Smooth muscle cell (in vitro differentiated cells): ENCODE measurements around the gene RPH3AL. TPM values are rescaled to one million over a fixed set of nuclear protein-coding genes. Genes with fewer than 3 reads are reported as not detected.

Source experiments
- DNase-seq: peaks from one replicate; lab custom pipeline; 2025; ENCODE audit not compliant: unreplicated experiment; lab: John Stamatoyannopoulos, UW
- H2AFZ ChIP-seq: fragments of 200-600 bp; sonication (generic); 2 replicates; pipeline ENCODE4 v1.6.0; 2016; ENCODE audit warnings: antibody characterized with exemption, low read depth, mild to moderate bottlenecking
- H3F3A ChIP-seq: fragments of 200-600 bp; sonication (generic); 2 replicates; pipeline ENCODE4 v1.6.0; 2017; ENCODE audit warnings: antibody characterized with exemption, low read depth
- H3K27ac ChIP-seq: fragments of 200-600 bp; sonication (generic); 2 replicates; pipeline ENCODE4 v1.5.1; 2016; ENCODE audit warnings: low read depth, mild to moderate bottlenecking
- H3K27me3 ChIP-seq: fragments of 200-600 bp; sonication (generic); 2 replicates; pipeline ENCODE4 v1.6.1; 2016; ENCODE audit warnings: low read depth, mild to moderate bottlenecking
- H3K36me3 ChIP-seq: fragments of 200-600 bp; sonication (generic); 2 replicates; pipeline ENCODE4 v1.5.1; 2016; ENCODE audit warnings: low read depth
- H3K4me1 ChIP-seq: fragments of 200-600 bp; sonication (generic); 2 replicates; pipeline ENCODE4 v1.5.1; 2016; ENCODE audit warnings: low read depth
- H3K4me2 ChIP-seq: fragments of 200-600 bp; sonication (generic); 2 replicates; pipeline ENCODE4 v1.6.0; 2016; ENCODE audit warnings: mild to moderate bottlenecking
- H3K4me3 ChIP-seq: fragments of 200-600 bp; sonication (generic); 2 replicates; pipeline ENCODE4 v1.5.1; 2016; ENCODE audit warnings: mild to moderate bottlenecking
- H3K79me2 ChIP-seq: fragments of 200-600 bp; sonication (generic); 2 replicates; pipeline ENCODE4 v1.6.0; 2016; ENCODE audit warnings: low read depth, mild to moderate bottlenecking
- H3K9ac ChIP-seq: fragments of 200-600 bp; sonication (generic); 2 replicates; pipeline ENCODE4 v1.6.0; 2016; ENCODE audit warnings: low read depth
- H3K9me3 ChIP-seq: fragments of 200-600 bp; sonication (generic); replicated peaks from 2 replicates; pipeline ENCODE4 v1.5.1; 2016; ENCODE audit warnings: low read depth
- H4K20me1 ChIP-seq: fragments of 200-600 bp; sonication (generic); 2 replicates; pipeline ENCODE4 v1.6.0; 2016; ENCODE audit warnings: low read depth
- WGBS: methylation state at CpG from one replicate; pipeline ENCODE4 v1.1.7; 2016; ENCODE audit warnings: low lambda C conversion rate; 5-methylcytosine and 5-hydroxymethylcytosine counted together
- polyA plus RNA-seq: library from polyadenylated mRNA; unstranded; fragments of >200 nt; fragmentation: Nextera tagmentation; extraction: Ambion mirVana; gene quantifications from 2 replicates; pipeline ENCODE4 v1.2.1, GENCODE V29; 2016
- total RNA-seq: library from RNA; depleted of rRNA; stranded (reverse); fragments of >200 nt; gene quantifications from 2 replicates; pipeline ENCODE4 v1.2.3, GENCODE V29; 2014
- TF ChIP-seq, protein P1 (sequence below): fragments of 200-600 bp; sonication (generic); IDR thresholded peaks from 2 replicates; pipeline ENCODE4 v1.5.1; 2017; ENCODE audit warnings: borderline replicate concordance, mild to moderate bottlenecking, antibody characterized with exemption; ENCODE audit not compliant: insufficient read depth, poor library complexity, severe bottlenecking

RPH3AL gene
- total and polyA plus RNA-seq, 2 experiments from 2014 or later, result 1.8 to 3.3 TPM

DNA sequence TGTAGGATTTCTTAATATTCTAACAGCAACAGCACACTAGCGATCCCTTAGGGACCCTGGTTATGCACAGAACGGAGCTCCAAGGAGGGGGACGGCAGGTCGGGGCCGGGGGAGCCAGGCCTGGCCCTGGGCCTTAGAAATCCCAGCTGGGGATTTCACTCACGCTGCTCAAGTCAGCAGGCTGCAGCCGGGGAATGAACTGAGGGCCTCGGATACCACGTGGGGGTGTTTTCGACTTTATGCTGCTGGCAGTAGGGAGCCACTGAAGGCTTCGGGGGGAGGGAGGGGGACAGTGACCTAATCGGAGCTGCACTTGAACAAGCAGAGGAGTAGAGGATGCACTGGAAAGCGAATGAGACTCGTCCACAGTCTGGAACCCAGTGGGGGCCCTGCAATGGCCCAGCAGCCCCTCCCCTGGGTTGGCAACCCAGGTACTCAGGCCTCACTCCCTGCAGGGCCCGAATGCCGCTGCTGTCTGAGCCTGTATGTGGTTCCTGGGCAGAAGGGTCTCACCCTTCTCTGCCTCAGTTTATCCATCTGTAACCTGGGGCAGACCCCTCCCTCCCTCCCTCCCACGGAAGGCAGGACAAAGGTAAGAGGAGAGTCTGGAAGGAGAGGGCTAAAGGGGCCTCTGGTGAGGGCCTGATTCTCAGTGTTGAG lies 53.7 kb downstream of the RPH3AL start:
- WGBS, result 81% methylated on average over 17 of the region's 17 CpGs

DNA sequence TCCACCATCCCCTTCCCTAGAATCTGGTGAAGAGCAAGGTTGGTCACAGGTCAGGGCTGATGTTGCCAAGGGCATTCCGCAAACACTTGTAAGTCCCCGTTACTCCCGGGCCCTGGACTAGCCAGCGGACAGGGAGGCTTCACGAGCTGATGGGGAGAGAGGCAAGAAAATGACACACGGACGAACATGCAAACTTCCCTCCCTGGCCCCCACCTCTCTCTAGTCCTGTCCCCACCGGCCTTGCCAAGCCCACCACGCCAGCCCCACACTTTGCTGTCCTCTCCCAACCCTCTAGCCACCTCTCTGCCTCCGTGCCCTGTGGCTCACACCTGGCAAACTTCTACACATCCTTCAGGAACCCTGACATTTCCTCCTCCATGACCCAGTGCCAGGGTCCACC lies 54.8 kb downstream of the RPH3AL start:
- Histone ChIP-seq H2AFZ (no peak overlapping the region), H3K79me2 (no peaks in the 10 kb centered on the region), H4K20me1 (no peaks in the 10 kb centered on the region), H3K4me2 (no peak overlapping the region), H3K4me1 (no peaks in the 10 kb centered on the region), H3K9me3 (no peaks in the 10 kb centered on the region), H3F3A (no peaks in the 10 kb centered on the region), H3K9ac (no peak overlapping the region), H3K4me3 (no peak overlapping the region), H3K27ac (no peak overlapping the region), H3K36me3 (no peaks in the 10 kb centered on the region), H3K27me3 (no peaks in the 10 kb centered on the region)
- WGBS, result 89% methylated on average over 8 of the region's 10 CpGs
- DNase-seq, result no peak
- TF ChIP-seq, protein P1, sequence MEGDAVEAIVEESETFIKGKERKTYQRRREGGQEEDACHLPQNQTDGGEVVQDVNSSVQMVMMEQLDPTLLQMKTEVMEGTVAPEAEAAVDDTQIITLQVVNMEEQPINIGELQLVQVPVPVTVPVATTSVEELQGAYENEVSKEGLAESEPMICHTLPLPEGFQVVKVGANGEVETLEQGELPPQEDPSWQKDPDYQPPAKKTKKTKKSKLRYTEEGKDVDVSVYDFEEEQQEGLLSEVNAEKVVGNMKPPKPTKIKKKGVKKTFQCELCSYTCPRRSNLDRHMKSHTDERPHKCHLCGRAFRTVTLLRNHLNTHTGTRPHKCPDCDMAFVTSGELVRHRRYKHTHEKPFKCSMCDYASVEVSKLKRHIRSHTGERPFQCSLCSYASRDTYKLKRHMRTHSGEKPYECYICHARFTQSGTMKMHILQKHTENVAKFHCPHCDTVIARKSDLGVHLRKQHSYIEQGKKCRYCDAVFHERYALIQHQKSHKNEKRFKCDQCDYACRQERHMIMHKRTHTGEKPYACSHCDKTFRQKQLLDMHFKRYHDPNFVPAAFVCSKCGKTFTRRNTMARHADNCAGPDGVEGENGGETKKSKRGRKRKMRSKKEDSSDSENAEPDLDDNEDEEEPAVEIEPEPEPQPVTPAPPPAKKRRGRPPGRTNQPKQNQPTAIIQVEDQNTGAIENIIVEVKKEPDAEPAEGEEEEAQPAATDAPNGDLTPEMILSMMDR, result no peak

More for the DNA sequence above, 53.7 kb downstream of the RPH3AL start:
- no peaks in the 10 kb centered on the region for H3F3A ChIP-seq
- H3K4me3 ChIP-seq, result no peak overlapping the region
- no peaks in the 10 kb centered on the region for H3K4me1 ChIP-seq
- no peaks in the 10 kb centered on the region for H3K9me3 ChIP-seq
- no peak overlapping the region for H3K4me2 ChIP-seq
- no peak overlapping the region for H2AFZ ChIP-seq
- no peak overlapping the region for H3K27ac ChIP-seq
- no peaks in the 10 kb centered on the region for H3K79me2 ChIP-seq
- H3K36me3 ChIP-seq, result no peaks in the 10 kb centered on the region
- H3K9ac ChIP-seq, result no peak overlapping the region
- DNase-seq, result no peak
- H4K20me1 ChIP-seq, result no peaks in the 10 kb centered on the region
- H3K27me3 ChIP-seq, result no peaks in the 10 kb centered on the region
- TF ChIP-seq, protein P1, result no peak

DNA sequence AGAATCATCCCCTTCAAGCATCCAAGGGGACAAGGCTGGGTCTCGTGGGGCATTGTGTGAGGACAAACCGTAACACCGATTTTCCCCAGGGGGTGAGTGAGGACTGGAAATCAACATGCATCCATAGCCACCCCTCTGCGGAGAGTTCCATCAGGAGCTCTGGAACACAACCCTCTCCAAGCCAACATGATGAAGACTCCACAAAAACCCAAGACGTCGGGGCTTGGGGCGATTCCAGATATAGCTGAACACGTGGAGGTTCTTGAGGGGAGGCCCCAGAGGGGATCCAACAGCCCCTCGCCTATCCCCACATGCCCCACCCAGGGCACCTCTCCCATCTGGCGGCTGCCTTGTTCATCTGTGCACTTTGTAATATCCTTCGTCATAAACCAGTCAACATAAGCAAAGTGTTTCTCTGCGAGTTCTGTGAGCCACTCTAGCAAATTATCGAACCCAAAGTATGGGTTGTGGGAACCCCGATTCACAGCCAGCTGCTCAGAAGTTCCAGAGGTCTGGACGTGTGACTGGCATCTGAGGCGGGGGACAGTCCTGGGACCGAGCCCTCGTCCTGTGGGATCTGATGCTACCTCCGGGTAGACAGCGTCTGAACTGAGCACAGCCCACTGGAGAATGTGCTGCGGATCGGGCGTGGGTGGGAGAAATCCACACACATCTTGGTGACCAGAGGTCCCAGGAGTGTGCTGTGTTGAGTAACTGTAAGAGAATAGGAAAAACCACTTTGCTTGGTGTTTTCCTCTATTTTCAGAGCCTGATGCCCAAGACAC lies 55.5 kb downstream of the RPH3AL start:
- Histone ChIP-seq H3K36me3 (no peaks in the 10 kb centered on the region), H3K4me3 (no peak overlapping the region), H3K79me2 (no peaks in the 10 kb centered on the region), H3K9me3 (no peaks in the 10 kb centered on the region), H3F3A (no peaks in the 10 kb centered on the region), H3K4me1 (no peaks in the 10 kb centered on the region), H3K9ac (no peak overlapping the region), H3K27ac (no peak overlapping the region), H3K4me2 (no peak overlapping the region), H4K20me1 (no peaks in the 10 kb centered on the region), H2AFZ (no peak overlapping the region), H3K27me3 (no peaks in the 10 kb centered on the region)
- TF ChIP-seq, protein P1, result no peak
- DNase-seq, result no peak
- WGBS, result 92% methylated on average over 23 of the region's 23 CpGs
